Activated T-cell treated with anti-CD3 and anti-CD28 coated beads for 4 hours (primary cell): Measurements from ENCODE around the gene DYNC1I2.

ENCODE experiments used
- DNase-seq: peaks from one replicate; pipeline ENCODE4 v3.0.0-alpha.2; 2020

Gene DYNC1I2

GRCh38 chr2:171687287-171688128, at the start of gene DYNC1I2:
TSS of gene DYNC1I2 (plus strand) at chr2:171687469. CDS start at chr2:171690156, 2,687 bp downstream.
- DNase-seq = peak; percentile 60

GRCh38 chr2:171651667-171652415, 35.4 kb upstream of the DYNC1I2 start:
- no peak for DNase-seq

- DNase-seq = no peak
Measured at GRCh38 chr2:171652416-171652785, 34.9 kb upstream of the DYNC1I2 start.

- DNase-seq = no peak
Measured at GRCh38 chr2:171655586-171655985, 31.7 kb upstream of the DYNC1I2 start.

- no peak for DNase-seq
Measured at GRCh38 chr2:171667041-171667440, 20.2 kb upstream of the DYNC1I2 start.

- DNase-seq = no peak
Measured at GRCh38 chr2:171668183-171668582, 19.1 kb upstream of the DYNC1I2 start.

GRCh38 chr2:171669121-171669520, 18.1 kb upstream of the DYNC1I2 start:
- DNase-seq = no peak

- DNase-seq = no peak
Measured at GRCh38 chr2:171670655-171671054, 16.6 kb upstream of the DYNC1I2 start.

GRCh38 chr2:171671867-171672266, 15.4 kb upstream of the DYNC1I2 start:
- DNase-seq = no peak

GRCh38 chr2:171673905-171674304, 13.4 kb upstream of the DYNC1I2 start:
- no peak for DNase-seq

- no peak for DNase-seq
Measured at GRCh38 chr2:171675810-171676345, 11.4 kb upstream of the DYNC1I2 start.

- DNase-seq = no peak
Measured at GRCh38 chr2:171678619-171679018, 8.7 kb upstream of the DYNC1I2 start.

- DNase-seq = no peak
Measured at GRCh38 chr2:171688129-171688465, 828 bp downstream of the DYNC1I2 start.

GRCh38 chr2:171692331-171692730, 5.1 kb downstream of the DYNC1I2 start:
- DNase-seq = no peak

- no peak for DNase-seq
Measured at GRCh38 chr2:171702781-171703556, 15.7 kb downstream of the DYNC1I2 start.

- no peak for DNase-seq
Measured at GRCh38 chr2:171703574-171704347, 16.5 kb downstream of the DYNC1I2 start.

- no peak for DNase-seq
Measured at GRCh38 chr2:171706152-171706803, 19.0 kb downstream of the DYNC1I2 start.

GRCh38 chr2:171707752-171708151, 20.5 kb downstream of the DYNC1I2 start:
- DNase-seq = no peak

GRCh38 chr2:171709011-171709685, 21.9 kb downstream of the DYNC1I2 start:
- no peak for DNase-seq

GRCh38 chr2:171711351-171711750, 24.1 kb downstream of the DYNC1I2 start:
- no peak for DNase-seq

GRCh38 chr2:171712051-171712450, 24.8 kb downstream of the DYNC1I2 start:
- DNase-seq = no peak
